GM21423 (cell line): ENCODE measurements around the gene PTPN18.
"Not testable (repeated sequence)": the region's sequence is repeated elsewhere in the genome, so short reads cannot be mapped to it uniquely, and the experiment has no call there.

Source experiments
- ATAC-seq: cut with Tn5 transposase; IDR thresholded peaks from one replicate; pipeline ENCODE4 v1.9.1; 2021; ENCODE audit warnings: mild to moderate bottlenecking, moderate library complexity; ENCODE audit not compliant: unreplicated experiment

Gene PTPN18

DNA sequence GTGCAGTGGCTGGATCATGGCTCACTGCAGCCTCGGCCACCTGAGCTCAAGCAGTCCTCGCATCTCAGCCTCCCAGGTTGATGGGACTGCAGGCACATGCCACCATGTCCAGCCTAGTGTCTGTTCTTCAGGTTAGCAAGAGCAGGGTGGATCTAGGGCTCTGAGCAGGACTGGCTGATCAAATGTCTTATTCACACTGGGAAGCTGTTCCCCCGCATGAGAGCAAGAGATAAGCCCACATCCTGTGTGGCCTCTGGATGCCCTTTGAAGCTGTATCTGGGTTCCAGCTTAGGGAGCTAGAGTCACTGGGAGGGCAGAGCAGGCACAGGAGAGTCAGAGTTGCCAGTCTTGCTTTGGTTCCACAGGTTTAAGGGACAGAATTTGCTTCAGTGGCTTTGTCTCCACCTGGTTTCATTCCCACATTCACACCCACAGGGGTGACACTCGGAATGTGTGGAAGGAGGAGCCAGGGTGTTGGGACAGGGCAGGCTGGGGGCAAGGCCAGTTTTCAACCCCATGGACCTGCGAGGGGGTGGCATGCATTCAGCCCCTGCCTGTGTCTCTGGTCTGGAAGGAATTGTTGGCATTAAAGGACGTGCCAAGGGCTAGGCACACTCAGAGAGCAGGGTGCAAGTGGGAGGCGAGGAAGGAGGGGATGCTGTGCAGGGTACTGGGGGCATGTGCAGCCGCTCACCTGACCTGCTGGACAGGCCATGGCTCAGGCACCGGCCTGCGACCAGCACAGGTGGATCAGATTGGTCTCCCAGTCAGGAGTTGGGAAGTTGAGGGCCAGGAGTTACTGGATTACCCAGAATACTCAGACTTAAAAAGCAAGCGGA lies 24.5 kb downstream of the PTPN18 start:
- ATAC-seq: no peak

DNA sequence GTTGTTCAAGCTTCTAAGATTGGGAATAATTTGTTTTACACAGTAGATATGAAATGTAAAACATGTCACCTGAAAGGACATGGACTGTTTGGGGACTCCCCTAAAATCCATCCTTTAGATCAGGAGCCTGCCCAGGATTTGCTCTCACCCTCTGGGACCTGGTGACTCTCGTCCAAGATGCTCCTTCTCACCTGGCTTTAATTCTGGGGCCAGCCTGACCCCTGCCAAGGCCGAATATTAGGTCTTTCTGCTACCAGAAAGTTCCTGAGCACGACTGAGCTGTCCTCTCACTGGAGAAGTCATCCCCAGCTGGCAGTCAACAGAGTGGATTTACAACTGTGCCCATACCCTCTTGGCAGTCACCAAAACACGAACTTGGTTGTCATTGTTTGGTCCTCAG lies 25.3 kb downstream of the PTPN18 start:
- no peak for ATAC-seq

DNA sequence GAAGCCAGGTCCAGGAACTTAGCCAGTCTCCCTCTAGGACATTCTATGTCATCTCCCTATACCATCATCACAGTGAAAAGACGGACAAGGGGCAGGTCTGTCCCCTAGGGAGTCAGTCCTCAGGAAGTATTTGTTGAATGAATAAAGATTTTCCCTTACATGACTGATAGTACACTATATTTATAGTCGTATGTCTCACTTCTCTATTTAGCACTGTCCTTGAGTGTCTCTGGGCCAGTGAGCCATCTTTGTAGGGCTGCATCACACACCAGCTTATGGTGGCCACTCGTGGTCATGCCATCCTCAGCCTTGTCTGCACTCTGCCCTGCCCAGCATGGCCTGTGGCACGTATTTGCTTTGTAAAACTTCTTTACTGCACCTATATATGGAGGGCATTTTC lies 25.8 kb downstream of the PTPN18 start:
- ATAC-seq: no peak

DNA sequence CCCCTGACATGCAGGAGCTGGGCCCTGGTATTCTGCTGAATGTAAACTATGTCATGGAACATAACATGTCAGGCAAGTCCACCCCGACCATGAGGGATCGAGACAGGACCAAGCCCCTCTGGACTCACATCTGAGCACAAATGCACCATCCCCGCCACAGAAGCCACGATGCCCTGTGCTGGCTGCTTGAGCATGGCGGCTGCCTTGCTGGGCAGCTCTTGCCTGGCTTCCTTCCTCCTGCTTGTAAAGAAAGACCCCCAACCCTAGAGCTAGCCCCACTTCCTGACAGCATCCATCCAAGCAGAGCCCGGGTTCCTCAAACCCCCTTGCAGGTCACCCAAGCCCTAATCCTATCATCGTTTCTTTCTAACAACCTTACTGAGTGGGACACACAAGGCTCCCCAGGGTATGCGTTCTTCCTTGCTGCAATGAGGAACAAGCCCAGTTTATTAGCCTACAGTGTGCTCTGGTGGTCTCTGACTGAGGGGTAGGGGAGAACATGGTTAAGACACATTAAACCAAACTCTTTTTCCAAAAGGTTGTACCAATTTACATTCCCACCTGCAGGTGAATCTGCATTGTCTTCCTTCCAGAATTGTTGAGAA lies 26.6 kb downstream of the PTPN18 start:
- ATAC-seq: no peak

DNA sequence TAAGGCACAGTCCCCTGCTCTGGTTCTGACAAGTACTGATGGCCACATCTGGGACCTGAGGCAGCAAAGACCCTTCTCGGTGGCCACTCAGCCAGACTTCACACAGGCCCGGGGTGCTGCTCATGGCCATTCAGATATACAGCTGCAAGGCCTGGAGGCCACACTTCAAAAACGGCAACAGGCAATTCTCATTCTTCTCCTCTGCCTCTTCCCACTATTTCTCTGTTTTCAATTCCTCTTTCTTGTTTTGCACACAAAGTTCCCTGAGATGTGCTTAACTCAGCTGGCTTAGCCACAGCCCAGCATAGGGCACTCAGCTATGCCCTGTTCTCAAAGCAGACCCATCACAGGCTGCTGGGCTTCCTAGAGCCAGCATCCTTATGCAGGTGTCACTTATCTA lies 29.9 kb downstream of the PTPN18 start:
- peak; percentile 45 for ATAC-seq

DNA sequence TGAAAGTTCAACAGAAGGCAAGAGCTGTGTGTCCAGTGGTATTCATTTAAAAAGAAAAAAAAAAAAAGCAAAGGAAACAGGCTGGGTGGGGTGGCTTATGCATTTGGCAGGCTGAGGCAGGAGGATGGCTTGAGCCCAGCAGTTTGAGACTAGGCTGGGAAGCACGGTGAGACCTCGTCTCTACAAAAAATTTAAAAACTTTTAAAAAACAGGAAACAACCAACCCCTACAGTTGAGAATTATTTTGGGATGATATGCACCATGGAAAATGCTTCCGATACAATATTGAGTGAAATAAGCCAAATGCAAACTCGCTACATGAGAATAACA lies 31.2 kb downstream of the PTPN18 start:
- no peak for ATAC-seq

DNA sequence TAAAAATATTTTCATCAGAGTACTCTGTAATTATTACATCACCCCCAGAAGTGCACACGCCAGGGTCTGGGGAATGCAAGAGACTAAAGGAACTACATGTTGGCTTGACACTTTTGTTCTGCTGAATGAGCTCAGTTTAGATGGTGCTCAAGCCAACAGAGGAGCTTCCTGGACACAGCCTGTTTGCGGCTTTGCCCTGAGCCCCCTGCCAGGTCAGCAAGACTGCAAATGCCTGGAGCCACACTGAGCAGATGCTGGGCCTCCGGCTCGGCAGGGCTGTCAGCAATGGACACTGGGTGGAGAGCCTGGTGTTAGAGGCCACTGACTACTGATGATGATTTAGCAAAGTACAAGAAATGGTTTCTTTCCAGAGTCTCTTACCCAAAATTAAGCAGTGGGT lies 31.9 kb downstream of the PTPN18 start:
- no peak for ATAC-seq

DNA sequence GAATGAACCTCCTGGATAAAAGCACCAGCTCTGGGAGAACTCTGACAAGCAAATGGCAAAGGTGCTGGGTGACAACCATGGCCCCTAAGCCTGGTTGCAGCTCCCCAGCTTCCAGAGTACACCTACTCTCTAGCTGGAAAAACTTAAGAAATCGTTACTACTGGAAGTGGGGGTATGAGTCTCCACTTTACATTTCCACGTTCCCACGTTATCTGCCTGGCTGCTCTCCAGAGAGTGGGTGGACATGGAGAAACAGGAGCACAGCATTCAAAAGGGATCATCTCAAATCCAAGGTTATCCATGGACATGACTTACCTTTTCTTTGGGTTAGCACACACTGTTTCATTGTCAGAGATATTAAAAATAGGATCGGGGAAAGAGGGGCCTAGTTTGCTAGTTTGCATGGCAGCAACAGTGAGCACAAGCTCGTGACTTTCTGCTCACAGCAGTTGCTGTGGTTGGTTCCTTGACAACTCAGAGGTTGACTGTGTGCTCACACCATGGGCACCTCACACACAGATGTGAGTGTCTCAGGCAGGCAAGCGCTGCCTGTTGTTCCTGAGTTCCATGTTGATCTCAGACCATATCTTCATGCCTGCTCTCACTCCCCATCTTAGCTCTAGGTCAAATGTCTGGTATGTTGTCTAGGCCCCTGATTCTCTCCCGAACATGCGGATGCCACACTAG lies 32.5 kb downstream of the PTPN18 start:
- ATAC-seq: no peak

DNA sequence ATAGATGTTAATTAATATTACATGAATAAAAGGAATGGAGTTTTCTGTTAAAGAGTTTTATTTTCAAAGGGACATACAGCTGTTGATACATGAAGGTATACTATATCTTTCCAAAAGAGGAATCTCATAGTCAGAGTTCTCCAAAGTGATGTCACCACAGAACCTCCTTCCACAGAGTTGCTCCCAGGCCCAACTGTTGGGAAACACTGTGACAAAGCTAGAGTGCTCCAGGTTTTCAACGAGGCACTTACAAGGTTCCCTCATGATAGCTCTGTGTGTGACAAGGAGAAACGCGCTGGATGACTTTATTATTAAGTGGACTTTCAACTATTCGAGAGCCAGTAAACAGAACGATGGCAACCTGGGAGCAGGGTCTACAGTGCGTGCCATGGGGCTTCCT lies 33.5 kb downstream of the PTPN18 start:
- ATAC-seq: no peak

DNA sequence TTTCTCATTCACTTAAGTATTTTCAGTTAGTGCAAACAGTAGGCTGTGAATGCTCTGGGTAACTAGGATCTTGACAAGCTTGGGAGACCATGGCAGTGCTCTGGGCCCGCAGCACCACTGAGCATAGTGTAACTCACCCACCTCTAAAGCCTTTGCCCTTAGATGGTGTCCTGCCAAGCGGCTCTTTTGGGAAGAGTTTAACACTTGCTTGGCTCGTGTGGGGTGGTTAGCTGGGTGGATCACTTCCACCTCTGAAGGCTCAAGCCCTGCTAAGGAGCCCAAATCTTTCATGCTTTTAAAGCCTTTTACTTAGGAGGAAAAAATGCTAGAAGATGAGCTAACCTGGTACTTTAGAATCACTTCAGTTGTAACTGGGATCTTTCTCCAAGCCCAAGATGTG lies 33.9 kb downstream of the PTPN18 start:
- ATAC-seq: no peak

DNA sequence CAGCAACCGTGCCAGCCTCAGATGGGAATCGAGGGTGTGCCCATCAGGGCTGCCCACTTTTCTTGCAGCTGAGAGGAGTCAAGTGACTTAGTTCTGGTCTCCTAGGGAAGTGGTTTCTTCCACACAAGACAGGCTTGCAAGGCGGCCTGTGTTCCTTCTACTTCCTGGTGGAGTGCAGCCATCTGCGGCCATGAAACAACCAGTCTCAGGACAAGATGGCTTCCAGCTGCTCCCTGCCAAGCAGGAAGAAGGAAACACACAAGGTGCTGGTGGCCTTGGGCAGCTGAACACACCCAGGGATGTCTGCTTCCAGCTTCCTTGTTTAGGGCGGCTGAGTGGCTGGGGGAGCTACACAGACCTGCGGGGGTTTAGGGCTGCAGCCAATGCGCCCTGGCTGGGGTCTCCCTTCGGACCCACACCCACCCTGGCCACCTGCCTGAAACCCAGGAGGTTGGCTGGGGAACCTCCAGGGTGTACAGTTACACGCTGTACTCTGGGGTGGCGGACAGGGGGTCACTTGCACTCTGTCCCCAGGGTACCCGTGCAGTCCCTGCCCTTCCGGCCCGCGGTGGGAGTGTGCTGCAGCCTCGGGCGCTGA lies 34.7 kb downstream of the PTPN18 start:
- no peak for ATAC-seq

DNA sequence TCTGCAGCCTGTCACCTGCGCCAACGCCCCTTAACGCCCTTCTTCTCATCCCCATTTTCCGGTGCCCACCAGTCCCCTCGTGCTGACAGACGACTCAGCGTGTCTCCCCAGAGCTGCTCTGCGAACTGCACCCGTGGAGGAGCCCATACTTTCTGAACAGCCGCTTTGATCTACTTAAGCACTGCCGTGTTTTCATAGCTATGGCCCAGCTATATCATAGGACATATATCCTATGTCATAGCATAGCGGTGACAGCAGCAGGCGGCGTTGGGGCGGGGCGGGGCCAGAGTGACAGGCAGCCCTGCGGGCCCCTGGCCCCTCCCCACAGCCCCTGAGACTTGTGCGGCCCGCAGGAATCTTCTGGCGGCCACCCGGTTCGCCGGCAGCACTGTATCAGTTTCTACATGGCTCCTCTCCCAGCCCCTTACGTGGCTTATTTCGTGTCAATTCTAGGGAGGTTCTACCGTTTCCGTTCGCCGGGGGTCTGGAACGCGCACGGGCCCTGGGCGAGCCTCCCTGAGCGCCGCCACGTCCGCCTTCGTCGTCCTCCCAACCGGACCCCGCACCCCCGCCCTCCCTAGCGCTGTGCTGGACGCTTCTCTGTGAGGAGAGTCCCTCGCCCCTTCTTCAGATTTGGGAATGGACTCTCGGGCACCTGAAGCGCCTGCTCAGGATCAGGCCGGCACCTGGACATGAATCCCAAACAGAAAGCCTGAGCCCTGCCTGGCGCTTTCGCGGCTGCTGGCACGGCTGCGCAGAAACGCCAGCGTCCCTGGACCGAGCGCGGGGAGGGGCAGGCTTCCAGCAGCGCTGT lies 35.4 kb downstream of the PTPN18 start:
- peak; percentile 82 for ATAC-seq

DNA sequence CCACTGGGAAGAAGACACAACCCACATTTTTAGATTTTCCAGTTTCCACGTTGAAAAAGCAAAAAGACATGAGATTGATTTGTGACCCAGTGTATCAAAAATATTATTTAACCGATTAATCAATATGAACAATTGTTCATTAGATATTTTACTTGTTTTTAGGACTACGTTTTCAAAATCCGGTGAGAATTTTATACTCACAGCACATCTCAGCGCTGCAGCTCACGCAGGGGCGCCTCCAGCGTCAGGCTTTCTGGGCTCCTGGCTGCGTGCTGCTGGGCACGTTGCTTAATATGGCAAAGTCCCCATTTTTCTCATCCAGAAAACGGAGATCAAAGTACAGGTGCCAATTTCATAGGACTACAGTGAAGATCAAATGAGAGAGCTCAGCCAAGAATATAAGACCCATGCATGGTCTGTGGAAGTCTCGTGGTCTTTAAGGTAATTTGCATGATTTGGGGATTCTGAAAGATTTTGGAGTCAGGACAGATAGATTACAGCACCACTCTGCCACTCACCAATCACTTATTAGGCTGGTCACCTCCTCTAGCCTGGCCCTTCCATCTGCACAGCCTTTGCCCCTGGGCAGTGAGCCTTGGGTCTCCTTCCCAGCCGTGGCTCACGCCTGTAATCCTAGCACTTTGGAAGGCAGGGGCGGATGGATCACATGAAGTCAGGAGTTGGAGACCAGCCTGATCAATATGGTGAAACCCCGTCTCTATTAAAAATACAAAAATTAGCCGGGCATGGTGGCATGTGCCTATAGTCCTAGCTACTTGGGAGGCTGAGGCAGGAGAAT lies 36.2 kb downstream of the PTPN18 start:
- no peak for ATAC-seq

DNA sequence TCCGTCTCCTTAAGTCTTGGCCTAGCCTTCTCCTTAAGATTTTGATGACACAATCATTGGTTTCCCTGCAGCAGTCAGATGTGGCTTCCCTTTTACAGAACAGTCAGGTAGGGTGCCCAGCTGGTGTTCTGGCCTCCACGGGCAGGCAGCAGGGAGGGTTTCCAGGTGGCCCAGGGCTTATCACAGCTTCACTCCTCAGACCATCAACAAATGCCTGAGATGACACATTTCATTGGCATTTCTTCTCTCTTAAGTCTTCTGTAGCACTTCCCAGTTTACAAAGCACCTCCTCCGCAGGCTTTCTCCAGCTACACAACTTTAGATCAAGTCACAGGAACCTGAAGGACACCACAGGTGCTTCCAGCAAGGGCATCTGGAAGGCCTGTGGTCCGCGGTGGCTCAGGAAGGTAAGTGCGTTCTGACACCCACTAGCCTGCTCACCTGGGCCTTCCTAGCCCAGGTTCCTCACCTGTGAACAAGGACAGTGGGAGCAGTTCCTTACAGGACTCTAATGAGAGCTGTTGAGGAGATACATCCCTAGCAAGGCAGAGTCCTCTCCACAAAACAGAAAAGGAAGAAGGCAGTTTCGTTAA lies 37.6 kb downstream of the PTPN18 start:
- ATAC-seq: no peak

DNA sequence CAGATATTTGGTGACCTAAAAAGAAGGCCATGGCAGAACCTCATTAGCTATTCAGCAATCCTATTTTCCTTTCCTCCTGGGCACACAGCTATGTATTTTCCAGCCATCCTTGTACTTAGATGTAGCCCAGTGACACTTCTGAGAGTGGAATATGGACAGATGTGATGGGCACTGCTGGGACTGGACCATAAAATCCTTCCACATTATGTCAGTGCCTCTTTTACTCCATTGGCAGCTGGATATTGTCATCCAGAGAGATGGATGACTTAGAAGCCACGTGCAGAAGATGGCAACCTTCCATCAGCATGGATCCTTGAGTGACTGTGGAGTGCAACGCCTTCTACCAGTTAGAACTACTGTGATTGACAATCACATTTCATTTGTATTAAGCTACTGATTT lies 50.4 kb downstream of the PTPN18 start:
- ATAC-seq: not testable (repeated sequence)

DNA sequence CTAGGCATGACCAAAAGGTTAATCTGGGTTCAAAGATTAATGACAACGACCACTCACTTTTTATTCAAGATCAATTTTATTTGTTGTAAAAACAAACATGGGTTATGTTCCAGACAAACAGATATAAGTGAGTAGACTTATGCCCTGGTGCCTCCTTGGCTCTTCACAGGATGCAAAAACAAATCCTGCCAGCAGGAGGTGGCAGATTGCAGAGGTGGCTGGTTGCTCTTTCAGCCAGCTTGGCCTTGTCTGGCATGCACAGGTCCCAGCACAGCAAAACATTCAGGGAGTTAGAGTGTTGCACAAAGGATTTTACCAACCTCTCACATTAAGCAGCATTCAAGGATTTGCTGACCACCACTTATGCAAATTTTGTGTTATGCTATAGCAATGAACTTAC lies 60.8 kb downstream of the PTPN18 start:
- ATAC-seq: not testable (repeated sequence)

DNA sequence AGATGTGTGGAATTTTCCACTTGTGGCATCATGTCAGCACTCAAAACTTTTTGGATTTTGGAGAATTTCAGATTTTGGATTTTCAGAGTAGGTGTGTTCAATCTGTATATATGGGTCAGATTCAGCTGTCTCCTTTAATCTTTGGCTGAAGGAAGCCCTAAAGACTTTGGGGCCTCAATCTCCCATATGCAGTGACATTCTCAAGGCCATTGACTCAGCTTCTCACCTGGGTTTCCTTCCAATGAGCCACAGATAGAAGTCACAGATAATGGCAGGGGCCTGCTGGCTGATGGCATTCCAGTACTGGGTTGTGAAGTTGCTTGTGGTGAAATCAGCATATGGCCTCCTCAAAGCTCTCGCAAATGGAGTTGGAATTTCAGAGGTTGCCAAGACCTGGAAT lies 63.0 kb downstream of the PTPN18 start:
- ATAC-seq: not testable (repeated sequence)
